K562 (cell line): ENCODE measurements around the gene ANO6. TPM values are rescaled to one million over a fixed set of nuclear protein-coding genes. Genes with fewer than 3 reads are reported as not detected.
A peak's percentile ranks its signal among the peaks of the same experiment; 100 is the strongest.

ENCODE experiments used
- ETV6 ChIP-seq, 3 experiments: fragments of 150-350 bp in 1 of 3; sonication (generic) in 1 of 3; formaldehyde crosslinking in 1 of 3; IDR thresholded peaks; 2 replicates each; pipeline versions ENCODE4 v1.6.1 to v1.8.0; 2014 to 2022; ENCODE audit warnings: borderline replicate concordance in 2 of 3, low read depth in 2 of 3, antibody characterized with exemption in 1 of 3, low read length in 1 of 3, mild to moderate bottlenecking in 1 of 3, missing genetic modification reagents in 1 of 3
- MAFF ChIP-seq: IDR thresholded peaks from 2 replicates; pipeline ENCODE4 v1.6.1; 2012; ENCODE audit warnings: low read length, improper control_type of control experiment
- POLR2AphosphoS5 ChIP-seq: IDR thresholded peaks from 2 replicates; pipeline ENCODE4 v1.6.1; 2011; ENCODE audit warnings: mild to moderate bottlenecking, low read depth, low read length, moderate library complexity; ENCODE audit not compliant: control insufficient read depth, insufficient read depth
- SMC3 ChIP-seq: conservative IDR thresholded peaks from 2 replicates; pipeline ENCODE4 v1.6.1; 2011; ENCODE audit warnings: low read depth, low read length, improper control_type of control experiment; ENCODE audit not compliant: insufficient read depth
- ZNF740 ChIP-seq, 3 experiments: fragments of 200-800 bp in 1 of 3; sonication (Bioruptor generic) in 1 of 3; sonication (generic) in 1 of 3; formaldehyde crosslinking in 1 of 3; IDR thresholded peaks; 2 replicates each; pipeline versions ENCODE4 v1.6.1 to v1.8.0; 2016 to 2022; ENCODE audit warnings: mild to moderate bottlenecking in 2 of 3, missing compliant biosample characterization in 2 of 3, missing genetic modification characterization in 2 of 3, missing genetic modification reagents in 1 of 3
- ZSCAN32 ChIP-seq: fragments of 450-650 bp; formaldehyde crosslinking; IDR thresholded peaks from 2 replicates; pipeline ENCODE4 v1.4.0; 2020; ENCODE audit warnings: mild to moderate bottlenecking, moderate library complexity
- polyA plus RNA-seq, 8 experiments: library from polyadenylated mRNA; depleted of rRNA in 4 of 8; stranded (reverse) in 5 of 8; unstranded in 3 of 8; fragments of >200 nt; fragmentation: Nextera tagmentation in 2 of 8; fragmentation: Illumina TruSeq in 1 of 8; extraction: Ambion mirVana in 2 of 8; extraction: Trizol in 1 of 8; gene quantifications; 2 replicates each; pipeline versions ENCODE4 v1.2.1 to v1.2.3, GENCODE V29; 2011 to 2014; ENCODE audit warnings: inconsistent platforms in 1 of 8, missing spikeins in 1 of 8
- total RNA-seq, 7 experiments: library from RNA; depleted of rRNA in 6 of 7; stranded (reverse); fragments of >200 nt in 6 of 7; fragmentation: Illumina TruSeq in 2 of 7; extraction: Trizol in 2 of 7; gene quantifications; 2 replicates each; pipeline versions ENCODE4 v1.2.1 to v1.2.3, GENCODE V29; 2011 to 2021; ENCODE audit warnings: low replicate concordance in 1 of 7
- TF ChIP-seq, protein P1 (sequence below): sonication (generic); formaldehyde crosslinking; IDR thresholded peaks from 2 replicates; pipeline ENCODE4 v1.8.1; 2023; ENCODE audit warnings: missing genetic modification reagents, mild to moderate bottlenecking, borderline replicate concordance
- TF ChIP-seq, protein P2 (sequence below): fragments of 250-450 bp; sonication (Bioruptor Pico); IDR thresholded peaks from 2 replicates; pipeline ENCODE4 v1.4.0; 2020; ENCODE audit warnings: mild to moderate bottlenecking, moderate library complexity, borderline replicate concordance
- TF ChIP-seq, protein P3 (sequence below): fragments of 150-350 bp; conservative IDR thresholded peaks from 2 replicates; pipeline ENCODE4 v1.6.1; 2014; ENCODE audit warnings: low read length

The ANO6 gene
- total and polyA plus RNA-seq, 9 of the 15 experiments (the other 6 are each of a cell fraction or from before 2014, with no cell fraction given) = 3.5 to 24.7 (median 20.3) TPM

DNA sequence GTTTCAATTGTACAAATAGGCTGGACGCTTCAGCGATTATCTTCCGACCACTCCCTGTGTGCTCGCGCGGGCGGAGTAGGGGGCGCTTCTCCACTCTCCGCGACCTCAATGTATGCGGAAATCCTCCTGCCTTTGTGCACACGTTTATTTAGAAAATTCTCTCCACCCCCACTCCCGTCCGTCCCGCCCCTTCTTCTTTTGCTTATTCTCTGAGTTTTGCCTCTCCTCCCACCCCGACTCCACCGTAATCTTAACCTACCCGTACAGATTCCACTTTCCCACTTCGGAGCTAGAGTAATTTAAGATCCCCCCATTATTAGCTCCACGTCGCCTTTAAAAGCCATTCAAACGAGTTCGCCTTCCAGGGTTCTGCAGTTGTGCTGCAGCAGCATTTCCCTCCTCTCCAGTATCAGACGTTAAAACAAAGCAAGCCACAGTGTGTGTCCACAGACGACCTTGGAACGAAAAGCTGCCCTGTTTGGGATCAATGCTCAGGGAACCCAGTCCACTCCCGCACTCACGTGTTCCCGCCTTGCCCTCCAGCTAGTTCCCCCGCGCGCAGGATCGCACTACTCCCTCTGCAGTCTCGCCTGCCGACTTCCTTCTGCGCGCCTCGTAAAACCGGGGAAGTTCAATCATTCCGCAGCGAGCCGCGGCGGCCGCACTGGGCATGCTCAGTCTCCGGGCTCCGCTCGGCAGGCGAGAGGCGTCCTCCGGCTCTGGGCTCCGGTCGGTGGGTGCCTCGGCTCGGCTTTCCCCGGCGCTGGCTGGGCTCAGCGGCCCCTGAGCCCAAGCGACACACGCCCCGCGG is at the start of gene ANO6 (continued):
- TF ChIP-seq ZNF740 (CRISPR knock-in tag; IDR thresholded peaks at IDR 0.05) (0 out of 2 replicates have a peak, but pooled peaks have one; percentile 32), ZNF740 (tag; IDR thresholded peaks at IDR 0.05) (no peak), POLR2AphosphoS5 (no peak; the same call in none of the 2 replicates), ZSCAN32 (CRISPR knock-in tag) (peak; percentile 34; the same call in 1 of the 2 replicates), SMC3 (no peak), ETV6 (IDR thresholded peaks at IDR 0.05; ENCODE audit: borderline replicate concordance in 1 of 2, low read depth in 2 of 2, low read length in 1 of 2) (no peak), ETV6 (CRISPR knock-in tag; IDR thresholded peaks at IDR 0.05; ENCODE audit: borderline replicate concordance) (no peak), MAFF (peak; percentile 13; the same call in 1 of the 2 replicates)
- TF ChIP-seq, protein P1, sequence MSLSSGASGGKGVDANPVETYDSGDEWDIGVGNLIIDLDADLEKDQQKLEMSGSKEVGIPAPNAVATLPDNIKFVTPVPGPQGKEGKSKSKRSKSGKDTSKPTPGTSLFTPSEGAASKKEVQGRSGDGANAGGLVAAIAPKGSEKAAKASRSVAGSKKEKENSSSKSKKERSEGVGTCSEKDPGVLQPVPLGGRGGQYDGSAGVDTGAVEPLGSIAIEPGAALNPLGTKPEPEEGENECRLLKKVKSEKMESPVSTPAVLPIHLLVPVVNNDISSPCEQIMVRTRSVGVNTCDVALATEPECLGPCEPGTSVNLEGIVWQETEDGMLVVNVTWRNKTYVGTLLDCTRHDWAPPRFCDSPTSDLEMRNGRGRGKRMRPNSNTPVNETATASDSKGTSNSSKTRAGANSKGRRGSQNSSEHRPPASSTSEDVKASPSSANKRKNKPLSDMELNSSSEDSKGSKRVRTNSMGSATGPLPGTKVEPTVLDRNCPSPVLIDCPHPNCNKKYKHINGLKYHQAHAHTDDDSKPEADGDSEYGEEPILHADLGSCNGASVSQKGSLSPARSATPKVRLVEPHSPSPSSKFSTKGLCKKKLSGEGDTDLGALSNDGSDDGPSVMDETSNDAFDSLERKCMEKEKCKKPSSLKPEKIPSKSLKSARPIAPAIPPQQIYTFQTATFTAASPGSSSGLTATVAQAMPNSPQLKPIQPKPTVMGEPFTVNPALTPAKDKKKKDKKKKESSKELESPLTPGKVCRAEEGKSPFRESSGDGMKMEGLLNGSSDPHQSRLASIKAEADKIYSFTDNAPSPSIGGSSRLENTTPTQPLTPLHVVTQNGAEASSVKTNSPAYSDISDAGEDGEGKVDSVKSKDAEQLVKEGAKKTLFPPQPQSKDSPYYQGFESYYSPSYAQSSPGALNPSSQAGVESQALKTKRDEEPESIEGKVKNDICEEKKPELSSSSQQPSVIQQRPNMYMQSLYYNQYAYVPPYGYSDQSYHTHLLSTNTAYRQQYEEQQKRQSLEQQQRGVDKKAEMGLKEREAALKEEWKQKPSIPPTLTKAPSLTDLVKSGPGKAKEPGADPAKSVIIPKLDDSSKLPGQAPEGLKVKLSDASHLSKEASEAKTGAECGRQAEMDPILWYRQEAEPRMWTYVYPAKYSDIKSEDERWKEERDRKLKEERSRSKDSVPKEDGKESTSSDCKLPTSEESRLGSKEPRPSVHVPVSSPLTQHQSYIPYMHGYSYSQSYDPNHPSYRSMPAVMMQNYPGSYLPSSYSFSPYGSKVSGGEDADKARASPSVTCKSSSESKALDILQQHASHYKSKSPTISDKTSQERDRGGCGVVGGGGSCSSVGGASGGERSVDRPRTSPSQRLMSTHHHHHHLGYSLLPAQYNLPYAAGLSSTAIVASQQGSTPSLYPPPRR (CRISPR knock-in tag) = 0 out of 2 replicates have a peak, but pooled peaks have one; percentile 38
- TF ChIP-seq, protein P2, sequence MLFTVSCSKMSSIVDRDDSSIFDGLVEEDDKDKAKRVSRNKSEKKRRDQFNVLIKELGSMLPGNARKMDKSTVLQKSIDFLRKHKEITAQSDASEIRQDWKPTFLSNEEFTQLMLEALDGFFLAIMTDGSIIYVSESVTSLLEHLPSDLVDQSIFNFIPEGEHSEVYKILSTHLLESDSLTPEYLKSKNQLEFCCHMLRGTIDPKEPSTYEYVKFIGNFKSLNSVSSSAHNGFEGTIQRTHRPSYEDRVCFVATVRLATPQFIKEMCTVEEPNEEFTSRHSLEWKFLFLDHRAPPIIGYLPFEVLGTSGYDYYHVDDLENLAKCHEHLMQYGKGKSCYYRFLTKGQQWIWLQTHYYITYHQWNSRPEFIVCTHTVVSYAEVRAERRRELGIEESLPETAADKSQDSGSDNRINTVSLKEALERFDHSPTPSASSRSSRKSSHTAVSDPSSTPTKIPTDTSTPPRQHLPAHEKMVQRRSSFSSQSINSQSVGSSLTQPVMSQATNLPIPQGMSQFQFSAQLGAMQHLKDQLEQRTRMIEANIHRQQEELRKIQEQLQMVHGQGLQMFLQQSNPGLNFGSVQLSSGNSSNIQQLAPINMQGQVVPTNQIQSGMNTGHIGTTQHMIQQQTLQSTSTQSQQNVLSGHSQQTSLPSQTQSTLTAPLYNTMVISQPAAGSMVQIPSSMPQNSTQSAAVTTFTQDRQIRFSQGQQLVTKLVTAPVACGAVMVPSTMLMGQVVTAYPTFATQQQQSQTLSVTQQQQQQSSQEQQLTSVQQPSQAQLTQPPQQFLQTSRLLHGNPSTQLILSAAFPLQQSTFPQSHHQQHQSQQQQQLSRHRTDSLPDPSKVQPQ (CRISPR knock-in tag) = no peak
- TF ChIP-seq, protein P3, sequence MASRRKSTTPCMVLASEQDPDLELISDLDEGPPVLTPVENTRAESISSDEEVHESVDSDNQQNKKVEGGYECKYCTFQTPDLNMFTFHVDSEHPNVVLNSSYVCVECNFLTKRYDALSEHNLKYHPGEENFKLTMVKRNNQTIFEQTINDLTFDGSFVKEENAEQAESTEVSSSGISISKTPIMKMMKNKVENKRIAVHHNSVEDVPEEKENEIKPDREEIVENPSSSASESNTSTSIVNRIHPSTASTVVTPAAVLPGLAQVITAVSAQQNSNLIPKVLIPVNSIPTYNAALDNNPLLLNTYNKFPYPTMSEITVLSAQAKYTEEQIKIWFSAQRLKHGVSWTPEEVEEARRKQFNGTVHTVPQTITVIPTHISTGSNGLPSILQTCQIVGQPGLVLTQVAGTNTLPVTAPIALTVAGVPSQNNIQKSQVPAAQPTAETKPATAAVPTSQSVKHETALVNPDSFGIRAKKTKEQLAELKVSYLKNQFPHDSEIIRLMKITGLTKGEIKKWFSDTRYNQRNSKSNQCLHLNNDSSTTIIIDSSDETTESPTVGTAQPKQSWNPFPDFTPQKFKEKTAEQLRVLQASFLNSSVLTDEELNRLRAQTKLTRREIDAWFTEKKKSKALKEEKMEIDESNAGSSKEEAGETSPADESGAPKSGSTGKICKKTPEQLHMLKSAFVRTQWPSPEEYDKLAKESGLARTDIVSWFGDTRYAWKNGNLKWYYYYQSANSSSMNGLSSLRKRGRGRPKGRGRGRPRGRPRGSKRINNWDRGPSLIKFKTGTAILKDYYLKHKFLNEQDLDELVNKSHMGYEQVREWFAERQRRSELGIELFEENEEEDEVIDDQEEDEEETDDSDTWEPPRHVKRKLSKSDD = 0 out of 2 replicates have a peak, but pooled peaks have one; percentile 20
